HEK293 (cell line): ENCODE results near the gene WBP4.

Experiments used
- CTCF ChIA-PET: fragments of 350-600 bp; formaldehyde crosslinking; extraction: SDS; loops from one replicate; lab custom pipeline; 2021; ENCODE audit warnings: antibody characterized with exemption; lab: Yijun Ruan, JAX
- POLR2A ChIA-PET: fragments of 300-600 bp; formaldehyde crosslinking; extraction: SDS; loops from one replicate; lab custom pipeline; 2020; ENCODE audit warnings: antibody characterized with exemption, inconsistent platforms; lab: Yijun Ruan, JAX
- H3K27ac ChIP-seq: fragments of 200-500 bp; sonication (Bioruptor generic); 2 replicates; pipeline ENCODE4 v1.5.1; 2014; ENCODE audit warnings: low read depth, low read length, control low read depth, inconsistent platforms; ENCODE audit errors: extremely low read depth
- H3K36me3 ChIP-seq, 2 experiments: fragments of 200-500 bp in 1 of 2; sonication (Bioruptor generic) in 1 of 2; 1 replicate in 1 of 2; 2 replicates in 1 of 2; pipeline ENCODE4 v1.5.1; 2014 to 2017; ENCODE audit warnings: inconsistent platforms in 2 of 2, low read length in 2 of 2; ENCODE audit not compliant: control insufficient read depth in 2 of 2, insufficient read depth in 1 of 2
- H3K4me1 ChIP-seq: fragments of 200-500 bp; sonication (Bioruptor generic); 2 replicates; pipeline ENCODE4 v1.5.1; 2014; ENCODE audit warnings: mild to moderate bottlenecking, low read length, inconsistent platforms; ENCODE audit not compliant: control insufficient read depth, insufficient read depth
- H3K4me3 ChIP-seq: 2 replicates; pipeline ENCODE4 v1.5.1; 2011; ENCODE audit warnings: low read depth, mild to moderate bottlenecking, control low read depth, low read length, moderate library complexity
- H3K9me3 ChIP-seq: fragments of 200-500 bp; sonication (Bioruptor generic); 2 replicates; pipeline ENCODE4 v1.5.1; 2014; ENCODE audit warnings: low read depth, low read length, inconsistent platforms; ENCODE audit not compliant: control insufficient read depth, insufficient read depth
- ZBTB8A ChIP-seq: fragments of 450-650 bp; formaldehyde crosslinking; IDR thresholded peaks from 2 replicates; pipeline ENCODE4 v1.5.1; 2016; ENCODE audit warnings: missing biosample characterization, missing genetic modification characterization
- ZNF10 ChIP-seq: fragments of 450-650 bp; formaldehyde crosslinking; IDR thresholded peaks from 2 replicates; pipeline ENCODE4 v1.5.1; 2017; ENCODE audit warnings: missing biosample characterization, missing genetic modification characterization
- ZNF138 ChIP-seq: fragments of 450-650 bp; formaldehyde crosslinking; IDR thresholded peaks from 2 replicates; pipeline ENCODE4 v1.5.1; 2016; ENCODE audit warnings: missing biosample characterization, missing genetic modification characterization, borderline replicate concordance
- ZNF140 ChIP-seq: fragments of 450-650 bp; formaldehyde crosslinking; IDR thresholded peaks from 2 replicates; pipeline ENCODE4 v1.5.1; 2016; ENCODE audit warnings: missing biosample characterization, missing genetic modification characterization
- ZNF174 ChIP-seq: fragments of 450-650 bp; formaldehyde crosslinking; IDR thresholded peaks from 2 replicates; pipeline ENCODE4 v1.5.0; 2017; ENCODE audit warnings: missing biosample characterization, mild to moderate bottlenecking, missing genetic modification characterization
- ZNF266 ChIP-seq: fragments of 450-650 bp; formaldehyde crosslinking; IDR thresholded peaks from 2 replicates; pipeline ENCODE4 v1.5.1; 2016; ENCODE audit warnings: missing biosample characterization, missing genetic modification characterization, low read depth
- ZNF510 ChIP-seq: fragments of 450-650 bp; formaldehyde crosslinking; IDR thresholded peaks from 2 replicates; pipeline ENCODE4 v1.5.1; 2018; ENCODE audit warnings: mild to moderate bottlenecking, missing genetic modification characterization, missing biosample characterization; ENCODE audit not compliant: insufficient replicate concordance
- ZNF518A ChIP-seq: fragments of 450-650 bp; formaldehyde crosslinking; conservative IDR thresholded peaks from 2 replicates; pipeline ENCODE4 v1.5.1; 2016; ENCODE audit warnings: low read depth, missing biosample characterization, missing genetic modification characterization
- ZNF544 ChIP-seq: fragments of 450-650 bp; formaldehyde crosslinking; IDR thresholded peaks from 2 replicates; pipeline ENCODE4 v1.5.0; 2017; ENCODE audit warnings: missing biosample characterization, missing genetic modification characterization
- ZNF596 ChIP-seq: fragments of 450-650 bp; IDR thresholded peaks from 2 replicates; pipeline ENCODE4 v1.5.0; 2018; ENCODE audit warnings: missing biosample characterization, mild to moderate bottlenecking, missing genetic modification characterization, moderate library complexity
- ZNF645 ChIP-seq: fragments of 450-650 bp; formaldehyde crosslinking; IDR thresholded peaks from 2 replicates; pipeline ENCODE4; 2016; ENCODE audit warnings: missing biosample characterization, missing genetic modification characterization
- ZNF777 ChIP-seq: fragments of 450-650 bp; formaldehyde crosslinking; IDR thresholded peaks from 2 replicates; pipeline ENCODE4 v1.5.1; 2017; ENCODE audit warnings: missing biosample characterization, missing genetic modification characterization, borderline replicate concordance
- ZNF785 ChIP-seq: fragments of 450-650 bp; formaldehyde crosslinking; IDR thresholded peaks from 2 replicates; pipeline ENCODE4 v1.5.1; 2016; ENCODE audit warnings: missing biosample characterization, missing genetic modification characterization
- ZNF830 ChIP-seq: fragments of 450-650 bp; IDR thresholded peaks from 2 replicates; pipeline ENCODE4 v1.5.0; 2018; ENCODE audit warnings: missing biosample characterization, missing genetic modification characterization, low read depth, mild to moderate bottlenecking, moderate library complexity
- TF ChIP-seq, protein P1 (sequence below): fragments of 450-650 bp; formaldehyde crosslinking; IDR thresholded peaks from 2 replicates; pipeline ENCODE4 v1.5.1; 2016; ENCODE audit warnings: missing biosample characterization, missing genetic modification characterization
- TF ChIP-seq, protein P2 (sequence below): fragments of 450-650 bp; formaldehyde crosslinking; IDR thresholded peaks from 2 replicates; pipeline ENCODE4 v1.5.0; 2017; ENCODE audit warnings: missing biosample characterization, missing genetic modification characterization, borderline replicate concordance
- TF ChIP-seq, protein P3 (sequence below): fragments of 450-650 bp; formaldehyde crosslinking; IDR thresholded peaks from 2 replicates; pipeline ENCODE4 v1.5.1; 2017; ENCODE audit warnings: missing biosample characterization, missing genetic modification characterization

Gene WBP4

DNA sequence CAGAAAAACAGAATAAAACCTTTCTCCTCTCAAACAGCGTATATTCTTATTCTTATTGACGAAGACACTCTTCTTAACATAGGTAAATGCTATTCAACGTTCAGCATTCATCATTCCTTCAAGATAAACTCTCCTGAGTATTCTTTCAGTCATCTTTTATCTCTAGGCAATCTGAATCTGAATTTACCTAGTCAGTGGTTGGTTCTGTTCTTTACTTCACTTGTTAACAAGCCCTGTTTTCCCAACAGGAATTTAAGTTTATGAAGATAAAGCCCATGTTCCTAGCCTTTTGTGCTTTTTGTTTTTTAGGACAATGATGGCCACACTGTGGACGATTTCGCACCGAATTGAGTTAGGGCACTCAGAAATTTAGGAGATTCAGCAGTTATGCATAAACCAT, 45.4 kb upstream of the WBP4 start (continued):
- TF ChIP-seq, protein P1, sequence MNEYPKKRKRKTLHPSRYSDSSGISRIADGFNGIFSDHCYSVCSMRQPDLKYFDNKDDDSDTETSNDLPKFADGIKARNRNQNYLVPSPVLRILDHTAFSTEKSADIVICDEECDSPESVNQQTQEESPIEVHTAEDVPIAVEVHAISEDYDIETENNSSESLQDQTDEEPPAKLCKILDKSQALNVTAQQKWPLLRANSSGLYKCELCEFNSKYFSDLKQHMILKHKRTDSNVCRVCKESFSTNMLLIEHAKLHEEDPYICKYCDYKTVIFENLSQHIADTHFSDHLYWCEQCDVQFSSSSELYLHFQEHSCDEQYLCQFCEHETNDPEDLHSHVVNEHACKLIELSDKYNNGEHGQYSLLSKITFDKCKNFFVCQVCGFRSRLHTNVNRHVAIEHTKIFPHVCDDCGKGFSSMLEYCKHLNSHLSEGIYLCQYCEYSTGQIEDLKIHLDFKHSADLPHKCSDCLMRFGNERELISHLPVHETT (tag by site-specific recombination) = no peak
- TF ChIP-seq ZNF138 (tag by site-specific recombination) = no peak
- no peak for TF ChIP-seq ZNF266 (tag by site-specific recombination)
- TF ChIP-seq, protein P2, sequence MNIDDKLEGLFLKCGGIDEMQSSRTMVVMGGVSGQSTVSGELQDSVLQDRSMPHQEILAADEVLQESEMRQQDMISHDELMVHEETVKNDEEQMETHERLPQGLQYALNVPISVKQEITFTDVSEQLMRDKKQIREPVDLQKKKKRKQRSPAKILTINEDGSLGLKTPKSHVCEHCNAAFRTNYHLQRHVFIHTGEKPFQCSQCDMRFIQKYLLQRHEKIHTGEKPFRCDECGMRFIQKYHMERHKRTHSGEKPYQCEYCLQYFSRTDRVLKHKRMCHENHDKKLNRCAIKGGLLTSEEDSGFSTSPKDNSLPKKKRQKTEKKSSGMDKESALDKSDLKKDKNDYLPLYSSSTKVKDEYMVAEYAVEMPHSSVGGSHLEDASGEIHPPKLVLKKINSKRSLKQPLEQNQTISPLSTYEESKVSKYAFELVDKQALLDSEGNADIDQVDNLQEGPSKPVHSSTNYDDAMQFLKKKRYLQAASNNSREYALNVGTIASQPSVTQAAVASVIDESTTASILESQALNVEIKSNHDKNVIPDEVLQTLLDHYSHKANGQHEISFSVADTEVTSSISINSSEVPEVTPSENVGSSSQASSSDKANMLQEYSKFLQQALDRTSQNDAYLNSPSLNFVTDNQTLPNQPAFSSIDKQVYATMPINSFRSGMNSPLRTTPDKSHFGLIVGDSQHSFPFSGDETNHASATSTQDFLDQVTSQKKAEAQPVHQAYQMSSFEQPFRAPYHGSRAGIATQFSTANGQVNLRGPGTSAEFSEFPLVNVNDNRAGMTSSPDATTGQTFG (tag by site-specific recombination) = no peak
- TF ChIP-seq ZBTB8A = no peak
- no peak for TF ChIP-seq ZNF645
- no peak for TF ChIP-seq ZNF777 (tag by site-specific recombination)
- TF ChIP-seq ZNF510 = no peak

DNA sequence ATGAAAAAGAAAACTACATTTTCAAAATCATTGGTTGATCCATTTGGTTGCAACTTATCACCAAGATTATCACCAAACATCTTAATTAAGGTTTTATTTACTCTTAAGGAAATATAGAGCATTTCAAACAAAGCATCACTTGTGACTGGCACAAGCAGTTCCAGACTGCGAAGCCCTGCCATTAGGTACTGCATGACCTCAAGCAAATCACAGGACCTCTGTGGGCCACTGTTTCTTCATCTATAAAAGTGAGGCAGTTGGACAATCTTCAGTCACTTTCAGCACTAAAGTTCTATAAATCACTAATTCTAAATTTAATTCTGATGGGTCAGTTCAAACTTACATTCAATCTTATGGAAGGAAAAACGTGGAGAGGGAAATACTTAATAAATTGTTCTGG, 44.1 kb upstream of the WBP4 start:
- Histone ChIP-seq H3K9me3 (no peaks in the 10 kb centered on the region), H3K36me3 (no peaks in the 10 kb centered on the region; a peak in 1 of 3 replicates), H3K4me1 (peaks cover 2% of the 10 kb centered on the region; the same call in 1 of the 2 replicates), H3K4me3 (peak overlapping the region; percentile 48), H3K27ac (no peak overlapping the region)
- CTCF ChIA-PET = interaction anchor here (1.3 kb wide), 1 partner anchor 38 kb away, joined by 6 read pairs; no protein-coding TSS in a partner anchor
- TF ChIP-seq, protein P3, sequence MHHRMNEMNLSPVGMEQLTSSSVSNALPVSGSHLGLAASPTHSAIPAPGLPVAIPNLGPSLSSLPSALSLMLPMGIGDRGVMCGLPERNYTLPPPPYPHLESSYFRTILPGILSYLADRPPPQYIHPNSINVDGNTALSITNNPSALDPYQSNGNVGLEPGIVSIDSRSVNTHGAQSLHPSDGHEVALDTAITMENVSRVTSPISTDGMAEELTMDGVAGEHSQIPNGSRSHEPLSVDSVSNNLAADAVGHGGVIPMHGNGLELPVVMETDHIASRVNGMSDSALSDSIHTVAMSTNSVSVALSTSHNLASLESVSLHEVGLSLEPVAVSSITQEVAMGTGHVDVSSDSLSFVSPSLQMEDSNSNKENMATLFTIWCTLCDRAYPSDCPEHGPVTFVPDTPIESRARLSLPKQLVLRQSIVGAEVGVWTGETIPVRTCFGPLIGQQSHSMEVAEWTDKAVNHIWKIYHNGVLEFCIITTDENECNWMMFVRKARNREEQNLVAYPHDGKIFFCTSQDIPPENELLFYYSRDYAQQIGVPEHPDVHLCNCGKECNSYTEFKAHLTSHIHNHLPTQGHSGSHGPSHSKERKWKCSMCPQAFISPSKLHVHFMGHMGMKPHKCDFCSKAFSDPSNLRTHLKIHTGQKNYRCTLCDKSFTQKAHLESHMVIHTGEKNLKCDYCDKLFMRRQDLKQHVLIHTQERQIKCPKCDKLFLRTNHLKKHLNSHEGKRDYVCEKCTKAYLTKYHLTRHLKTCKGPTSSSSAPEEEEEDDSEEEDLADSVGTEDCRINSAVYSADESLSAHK = no peak
- TF ChIP-seq ZNF785 (tag by site-specific recombination) = no peak
- TF ChIP-seq ZNF174 = no peak
- POLR2A ChIA-PET = interaction anchor here (0.6 to 2.7 kb wide), 2 partner anchors 8 to 43 kb away, joined by 3 to 13 read pairs; partner anchors contain the start of gene WBP4

- POLR2A ChIA-PET = interaction anchor here (0.6 to 2.7 kb wide), 2 partner anchors 9 to 43 kb away, joined by 3 to 13 read pairs; partner anchors contain the start of gene WBP4
- peak overlapping the region; percentile 48 for H3K4me3 ChIP-seq
- TF ChIP-seq ZNF830 (tag by site-specific recombination) (no peak), ZNF140 (tag by site-specific recombination) (no peak), ZNF10 (no peak), ZNF596 (tag by site-specific recombination) (no peak), ZNF544 (tag by site-specific recombination) (no peak), ZNF518A (no peak)
- peaks cover 2% of the 10 kb centered on the region; the same call in 1 of the 2 replicates for H3K4me1 ChIP-seq
- no peaks in the 10 kb centered on the region for H3K9me3 ChIP-seq
- H3K27ac ChIP-seq = no peak overlapping the region
- H3K36me3 ChIP-seq = no peaks in the 10 kb centered on the region
- CTCF ChIA-PET = no interaction called here
Observed at GRCh38 chr13:41017817-41018601, 43.3 kb upstream of the WBP4 start.
